HepG2 (cell line): ENCODE data around the gene CYSLTR2. TPM values are rescaled to one million over a fixed set of nuclear protein-coding genes. Genes with fewer than 3 reads are reported as not detected.

Experiments used
- ADNP ChIP-seq: sonication (generic); formaldehyde crosslinking; IDR thresholded peaks from 2 replicates; pipeline ENCODE4 v1.4.0; 2020; ENCODE audit warnings: missing genetic modification reagents
- FOXC1 ChIP-seq: sonication (generic); formaldehyde crosslinking; IDR thresholded peaks from 2 replicates; pipeline ENCODE4 v1.8.0; 2022; ENCODE audit warnings: mild to moderate bottlenecking, missing genetic modification reagents, borderline replicate concordance
- HDAC1 ChIP-seq: sonication (generic); formaldehyde crosslinking; IDR thresholded peaks from 2 replicates; pipeline ENCODE4 v1.5.1; 2020; ENCODE audit warnings: mild to moderate bottlenecking, missing genetic modification reagents
- HDAC2 ChIP-seq: sonication (generic); formaldehyde crosslinking; IDR thresholded peaks from 2 replicates; pipeline ENCODE4 v1.4.0; 2020; ENCODE audit warnings: missing genetic modification reagents
- JUND ChIP-seq: sonication (generic); formaldehyde crosslinking; IDR thresholded peaks from 2 replicates; pipeline ENCODE4 v1.8.0; 2022; ENCODE audit warnings: mild to moderate bottlenecking, missing genetic modification reagents
- MBD4 ChIP-seq: IDR thresholded peaks from 2 replicates; pipeline ENCODE4 v1.6.1; 2012; ENCODE audit warnings: low read length, inconsistent platforms, borderline replicate concordance
- MED8 ChIP-seq: sonication (generic); formaldehyde crosslinking; IDR thresholded peaks from 2 replicates; pipeline ENCODE4 v1.8.1; 2023; ENCODE audit warnings: mild to moderate bottlenecking, missing genetic modification reagents; ENCODE audit not compliant: insufficient replicate concordance
- NFKB2 ChIP-seq: sonication (generic); formaldehyde crosslinking; IDR thresholded peaks from 2 replicates; pipeline ENCODE4 v1.4.0; 2020; ENCODE audit warnings: missing genetic modification reagents, borderline replicate concordance
- NKX3-1 ChIP-seq: sonication (generic); formaldehyde crosslinking; IDR thresholded peaks from 2 replicates; pipeline ENCODE4 v1.5.0; 2020; ENCODE audit warnings: missing genetic modification reagents
- RAD21 ChIP-seq: fragments of 450-650 bp; formaldehyde crosslinking; IDR thresholded peaks from 2 replicates; pipeline ENCODE4 v1.5.0; 2020; ENCODE audit warnings: mild to moderate bottlenecking
- RFX1 ChIP-seq: fragments of 450-650 bp; IDR thresholded peaks from 2 replicates; pipeline ENCODE4 v1.6.1; 2017
- SCMH1 ChIP-seq: sonication (generic); formaldehyde crosslinking; IDR thresholded peaks from 2 replicates; pipeline ENCODE4 v1.9.0; 2021; ENCODE audit warnings: missing genetic modification reagents, mild to moderate bottlenecking, borderline replicate concordance
- TMF1 ChIP-seq: sonication (generic); formaldehyde crosslinking; IDR thresholded peaks from 2 replicates; pipeline ENCODE4 v1.8.1; 2022; ENCODE audit warnings: low read depth, missing genetic modification reagents
- ZFAT ChIP-seq: sonication (generic); formaldehyde crosslinking; conservative IDR thresholded peaks from 2 replicates; pipeline ENCODE4 v1.8.1; 2023; ENCODE audit warnings: missing genetic modification reagents, inconsistent platforms
- ZNF138 ChIP-seq: sonication (generic); formaldehyde crosslinking; IDR thresholded peaks from 2 replicates; pipeline ENCODE4 v1.5.0; 2020; ENCODE audit warnings: mild to moderate bottlenecking, low read depth, missing genetic modification reagents
- ZNF282 ChIP-seq: fragments of 450-650 bp; IDR thresholded peaks from 2 replicates; pipeline ENCODE4 v1.6.1; 2018; ENCODE audit not compliant: partially characterized antibody
- ZNF337 ChIP-seq: sonication (generic); formaldehyde crosslinking; IDR thresholded peaks from 2 replicates; pipeline ENCODE4 v1.5.1; 2020; ENCODE audit warnings: missing genetic modification reagents, low read depth, mild to moderate bottlenecking, borderline replicate concordance
- ZNF430 ChIP-seq: sonication (generic); formaldehyde crosslinking; IDR thresholded peaks from 2 replicates; pipeline ENCODE4 v1.9.0; 2021; ENCODE audit warnings: mild to moderate bottlenecking, missing genetic modification reagents
- ZNF547 ChIP-seq: sonication (generic); formaldehyde crosslinking; IDR thresholded peaks from 2 replicates; pipeline ENCODE4 v1.5.1; 2020; ENCODE audit warnings: mild to moderate bottlenecking, missing genetic modification reagents
- ZNF670 ChIP-seq: sonication (generic); formaldehyde crosslinking; IDR thresholded peaks from 2 replicates; pipeline ENCODE4 v1.8.0; 2022; ENCODE audit warnings: mild to moderate bottlenecking, missing genetic modification reagents, borderline replicate concordance
- ZNF678 ChIP-seq: sonication (generic); formaldehyde crosslinking; IDR thresholded peaks from 2 replicates; pipeline ENCODE4 v1.4.0; 2020; ENCODE audit warnings: mild to moderate bottlenecking, missing genetic modification reagents
- ZNF724P ChIP-seq: sonication (generic); formaldehyde crosslinking; IDR thresholded peaks from 2 replicates; pipeline ENCODE4 v1.8.0; 2022; ENCODE audit warnings: missing genetic modification reagents, borderline replicate concordance
- polyA plus RNA-seq, 8 experiments: library from polyadenylated mRNA; depleted of rRNA in 3 of 8; stranded (reverse) in 7 of 8; unstranded in 1 of 8; fragments of >200 nt; fragmentation: Illumina TruSeq in 4 of 8; extraction: Trizol in 4 of 8; gene quantifications; 2 replicates each; pipeline versions ENCODE4 v1.2.1 to v1.2.3, GENCODE V29; 2011 to 2016; ENCODE audit warnings: low read depth in 4 of 8, missing spikeins in 1 of 8, mixed read lengths in 1 of 8; ENCODE audit not compliant: insufficient read depth in 1 of 8
- total RNA-seq, 5 experiments: library from RNA; depleted of rRNA; stranded (reverse); fragments of >200 nt; fragmentation: Illumina TruSeq; extraction: Trizol; gene quantifications; 2 replicates each; pipeline ENCODE4 v1.2.3, GENCODE V29; 2016; ENCODE audit warnings: low read depth in 1 of 5
- TF ChIP-seq, protein P1 (sequence below): IDR thresholded peaks from 2 replicates; pipeline ENCODE4 v1.6.1; 2016
- TF ChIP-seq, protein P2 (sequence below): sonication (generic); formaldehyde crosslinking; conservative IDR thresholded peaks from 2 replicates; pipeline ENCODE4 v1.4.0; 2020; ENCODE audit warnings: missing genetic modification reagents
- TF ChIP-seq, protein P3 (sequence below): sonication (generic); formaldehyde crosslinking; IDR thresholded peaks from 2 replicates; pipeline ENCODE4 v1.5.0; 2020; ENCODE audit warnings: missing genetic modification reagents
- TF ChIP-seq, protein P4 (sequence below): sonication (generic); formaldehyde crosslinking; IDR thresholded peaks from 2 replicates; pipeline ENCODE4 v1.9.0; 2021; ENCODE audit warnings: missing genetic modification reagents, mild to moderate bottlenecking, borderline replicate concordance
- TF ChIP-seq, protein P5 (sequence below): sonication (generic); formaldehyde crosslinking; IDR thresholded peaks from 2 replicates; pipeline ENCODE4 v1.4.0; 2020; ENCODE audit warnings: missing genetic modification reagents

The CYSLTR2 gene
- total and polyA plus RNA-seq, 2 of the 13 experiments (the other 11 are each of a cell fraction or from before 2014, with no cell fraction given) = not detected

DNA sequence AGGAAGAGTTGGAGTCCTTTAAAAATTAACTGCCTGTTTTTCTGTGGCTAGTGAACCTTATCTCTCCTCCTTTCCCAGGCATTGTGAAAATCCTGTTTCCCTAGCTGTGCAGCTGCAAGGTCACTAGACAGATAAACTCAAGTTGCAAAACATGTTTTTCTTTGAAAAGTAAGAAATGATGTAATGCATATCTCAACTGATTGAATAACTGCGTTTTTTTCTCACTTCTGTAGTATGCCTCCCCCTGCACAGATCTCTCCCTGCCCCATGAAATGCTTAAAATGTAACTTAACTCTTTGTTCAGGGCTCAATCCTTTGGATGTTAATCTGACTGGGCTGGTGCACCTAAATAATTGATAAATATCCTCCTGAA is 27.7 kb upstream of the CYSLTR2 start (continued):
- no peak for TF ChIP-seq ZNF678 (CRISPR knock-in tag)
- peak; percentile 49; the same call in 1 of the 2 replicates for TF ChIP-seq HDAC1
- TF ChIP-seq SCMH1 (CRISPR knock-in tag) = no peak
- no peak for TF ChIP-seq ZNF337 (CRISPR knock-in tag)
- TF ChIP-seq JUND (CRISPR knock-in tag) = peak; percentile 86
- TF ChIP-seq ZNF724P (CRISPR knock-in tag) = no peak
- TF ChIP-seq RAD21 (CRISPR knock-in tag) = no peak
- no peak for TF ChIP-seq TMF1 (CRISPR knock-in tag)
- TF ChIP-seq ZNF138 (CRISPR knock-in tag) = no peak
- no peak for TF ChIP-seq NFKB2
- no peak for TF ChIP-seq FOXC1 (CRISPR knock-in tag)
- peak; percentile 80; the same call in 1 of the 2 replicates for TF ChIP-seq HDAC2 (CRISPR knock-in tag)
- TF ChIP-seq, protein P1, sequence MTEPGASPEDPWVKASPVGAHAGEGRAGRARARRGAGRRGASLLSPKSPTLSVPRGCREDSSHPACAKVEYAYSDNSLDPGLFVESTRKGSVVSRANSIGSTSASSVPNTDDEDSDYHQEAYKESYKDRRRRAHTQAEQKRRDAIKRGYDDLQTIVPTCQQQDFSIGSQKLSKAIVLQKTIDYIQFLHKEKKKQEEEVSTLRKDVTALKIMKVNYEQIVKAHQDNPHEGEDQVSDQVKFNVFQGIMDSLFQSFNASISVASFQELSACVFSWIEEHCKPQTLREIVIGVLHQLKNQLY (CRISPR knock-in tag) = peak; percentile 47; the same call in 1 of the 2 replicates
- no peak for TF ChIP-seq RFX1
- TF ChIP-seq, protein P2, sequence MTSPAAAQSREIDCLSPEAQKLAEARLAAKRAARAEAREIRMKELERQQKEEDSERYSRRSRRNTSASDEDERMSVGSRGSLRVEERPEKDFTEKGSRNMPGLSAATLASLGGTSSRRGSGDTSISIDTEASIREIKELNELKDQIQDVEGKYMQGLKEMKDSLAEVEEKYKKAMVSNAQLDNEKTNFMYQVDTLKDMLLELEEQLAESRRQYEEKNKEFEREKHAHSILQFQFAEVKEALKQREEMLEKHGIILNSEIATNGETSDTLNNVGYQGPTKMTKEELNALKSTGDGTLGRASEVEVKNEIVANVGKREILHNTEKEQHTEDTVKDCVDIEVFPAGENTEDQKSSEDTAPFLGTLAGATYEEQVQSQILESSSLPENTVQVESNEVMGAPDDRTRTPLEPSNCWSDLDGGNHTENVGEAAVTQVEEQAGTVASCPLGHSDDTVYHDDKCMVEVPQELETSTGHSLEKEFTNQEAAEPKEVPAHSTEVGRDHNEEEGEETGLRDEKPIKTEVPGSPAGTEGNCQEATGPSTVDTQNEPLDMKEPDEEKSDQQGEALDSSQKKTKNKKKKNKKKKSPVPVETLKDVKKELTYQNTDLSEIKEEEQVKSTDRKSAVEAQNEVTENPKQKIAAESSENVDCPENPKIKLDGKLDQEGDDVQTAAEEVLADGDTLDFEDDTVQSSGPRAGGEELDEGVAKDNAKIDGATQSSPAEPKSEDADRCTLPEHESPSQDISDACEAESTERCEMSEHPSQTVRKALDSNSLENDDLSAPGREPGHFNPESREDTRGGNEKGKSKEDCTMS (CRISPR knock-in tag) = no peak
- TF ChIP-seq ADNP = no peak
- TF ChIP-seq NKX3-1 (CRISPR knock-in tag) = no peak
- TF ChIP-seq ZNF430 (CRISPR knock-in tag) = 0 out of 2 replicates have a peak, but pooled peaks have one; percentile 16
- peak; percentile 44 for TF ChIP-seq MED8
- TF ChIP-seq, protein P3, sequence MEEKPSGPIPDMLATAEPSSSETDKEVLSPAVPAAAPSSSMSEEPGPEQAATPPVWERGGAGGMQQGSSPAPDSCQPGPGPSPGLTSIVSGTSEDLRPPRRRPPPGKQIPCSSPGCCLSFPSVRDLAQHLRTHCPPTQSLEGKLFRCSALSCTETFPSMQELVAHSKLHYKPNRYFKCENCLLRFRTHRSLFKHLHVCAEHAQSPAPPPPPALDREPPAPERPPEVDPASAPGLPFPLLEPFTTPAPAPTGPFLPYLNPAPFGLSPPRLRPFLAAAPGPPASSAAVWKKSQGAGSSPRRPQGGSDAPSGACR = no peak
- no peak for TF ChIP-seq ZNF282
- TF ChIP-seq, protein P4, sequence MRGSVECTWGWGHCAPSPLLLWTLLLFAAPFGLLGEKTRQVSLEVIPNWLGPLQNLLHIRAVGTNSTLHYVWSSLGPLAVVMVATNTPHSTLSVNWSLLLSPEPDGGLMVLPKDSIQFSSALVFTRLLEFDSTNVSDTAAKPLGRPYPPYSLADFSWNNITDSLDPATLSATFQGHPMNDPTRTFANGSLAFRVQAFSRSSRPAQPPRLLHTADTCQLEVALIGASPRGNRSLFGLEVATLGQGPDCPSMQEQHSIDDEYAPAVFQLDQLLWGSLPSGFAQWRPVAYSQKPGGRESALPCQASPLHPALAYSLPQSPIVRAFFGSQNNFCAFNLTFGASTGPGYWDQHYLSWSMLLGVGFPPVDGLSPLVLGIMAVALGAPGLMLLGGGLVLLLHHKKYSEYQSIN = no peak
- no peak for TF ChIP-seq MBD4
- TF ChIP-seq, protein P5, sequence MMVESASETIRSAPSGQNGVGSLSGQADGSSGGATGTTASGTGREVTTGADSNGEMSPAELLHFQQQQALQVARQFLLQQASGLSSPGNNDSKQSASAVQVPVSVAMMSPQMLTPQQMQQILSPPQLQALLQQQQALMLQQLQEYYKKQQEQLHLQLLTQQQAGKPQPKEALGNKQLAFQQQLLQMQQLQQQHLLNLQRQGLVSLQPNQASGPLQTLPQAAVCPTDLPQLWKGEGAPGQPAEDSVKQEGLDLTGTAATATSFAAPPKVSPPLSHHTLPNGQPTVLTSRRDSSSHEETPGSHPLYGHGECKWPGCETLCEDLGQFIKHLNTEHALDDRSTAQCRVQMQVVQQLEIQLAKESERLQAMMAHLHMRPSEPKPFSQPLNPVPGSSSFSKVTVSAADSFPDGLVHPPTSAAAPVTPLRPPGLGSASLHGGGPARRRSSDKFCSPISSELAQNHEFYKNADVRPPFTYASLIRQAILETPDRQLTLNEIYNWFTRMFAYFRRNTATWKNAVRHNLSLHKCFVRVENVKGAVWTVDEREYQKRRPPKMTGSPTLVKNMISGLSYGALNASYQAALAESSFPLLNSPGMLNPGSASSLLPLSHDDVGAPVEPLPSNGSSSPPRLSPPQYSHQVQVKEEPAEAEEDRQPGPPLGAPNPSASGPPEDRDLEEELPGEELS = peak; percentile 94
- TF ChIP-seq ZNF547 = no peak
- TF ChIP-seq ZNF670 = no peak
- no peak for TF ChIP-seq ZFAT (CRISPR knock-in tag)
